Testis (tissue), 2 donors: ENCODE measurements around the gene MZB1.

ENCODE experiments used
- POLR2A ChIP-seq: fragments of 450-650 bp; IDR thresholded peaks from one replicate; pipeline ENCODE4 v1.6.1; 2017; ENCODE audit warnings: antibody characterized with exemption, mild to moderate bottlenecking, moderate library complexity
- TF ChIP-seq, protein P1 (sequence below), 3 experiments: fragments of 450-650 bp in 2 of 3; fragments of 200-600 bp in 1 of 3; sonication (generic) in 1 of 3; IDR thresholded peaks; one replicate each; pipeline ENCODE4 v1.5.1; 2016 to 2019; ENCODE audit warnings: antibody characterized with exemption in 3 of 3, mild to moderate bottlenecking in 2 of 3, moderate library complexity in 1 of 3

DNA sequence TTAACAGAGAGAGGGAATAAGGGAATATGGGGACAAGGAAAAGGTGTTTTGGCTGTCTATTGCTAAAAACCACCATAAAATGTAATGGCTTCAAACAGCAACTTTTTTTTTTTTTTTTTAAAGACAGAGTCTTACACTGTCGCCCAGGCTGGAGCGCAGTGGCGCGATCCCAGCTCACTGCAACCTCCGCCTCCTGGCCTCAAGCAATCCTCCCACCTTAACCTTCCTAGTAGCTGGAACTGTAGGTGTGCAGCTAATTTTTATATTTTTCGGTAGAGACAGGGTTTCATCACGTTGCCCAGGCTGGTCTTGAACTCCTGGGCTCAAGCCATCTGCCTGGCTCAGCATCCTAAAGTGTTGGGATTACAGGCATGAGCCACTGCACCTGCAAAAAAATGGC lies 18.5 kb upstream of the MZB1 start:
- TF ChIP-seq, protein P1, sequence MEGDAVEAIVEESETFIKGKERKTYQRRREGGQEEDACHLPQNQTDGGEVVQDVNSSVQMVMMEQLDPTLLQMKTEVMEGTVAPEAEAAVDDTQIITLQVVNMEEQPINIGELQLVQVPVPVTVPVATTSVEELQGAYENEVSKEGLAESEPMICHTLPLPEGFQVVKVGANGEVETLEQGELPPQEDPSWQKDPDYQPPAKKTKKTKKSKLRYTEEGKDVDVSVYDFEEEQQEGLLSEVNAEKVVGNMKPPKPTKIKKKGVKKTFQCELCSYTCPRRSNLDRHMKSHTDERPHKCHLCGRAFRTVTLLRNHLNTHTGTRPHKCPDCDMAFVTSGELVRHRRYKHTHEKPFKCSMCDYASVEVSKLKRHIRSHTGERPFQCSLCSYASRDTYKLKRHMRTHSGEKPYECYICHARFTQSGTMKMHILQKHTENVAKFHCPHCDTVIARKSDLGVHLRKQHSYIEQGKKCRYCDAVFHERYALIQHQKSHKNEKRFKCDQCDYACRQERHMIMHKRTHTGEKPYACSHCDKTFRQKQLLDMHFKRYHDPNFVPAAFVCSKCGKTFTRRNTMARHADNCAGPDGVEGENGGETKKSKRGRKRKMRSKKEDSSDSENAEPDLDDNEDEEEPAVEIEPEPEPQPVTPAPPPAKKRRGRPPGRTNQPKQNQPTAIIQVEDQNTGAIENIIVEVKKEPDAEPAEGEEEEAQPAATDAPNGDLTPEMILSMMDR (IDR thresholded peaks at IDR 0.05) = no peak
- no peak for TF ChIP-seq POLR2A
